Fibroblast of lung (primary cell): ENCODE results near the gene PITX3.

ENCODE experiments used
- EZH2 ChIP-seq: IDR thresholded peaks from 2 replicates; pipeline ENCODE4 v1.5.1; 2012; ENCODE audit warnings: low read length, control low read depth, mild to moderate bottlenecking; ENCODE audit errors: missing control alignments
- TF ChIP-seq, protein P1 (sequence below), 2 donors: IDR thresholded peaks in 1 of 2; conservative IDR thresholded peaks in 1 of 2; 1 replicate in 1 of 2; 2 replicates in 1 of 2; pipeline ENCODE4 v1.5.1; 2011 to 2012; ENCODE audit warnings: low read length in 2 of 2, control low read depth in 1 of 2, inconsistent platforms in 1 of 2, low read depth in 1 of 2, mild to moderate bottlenecking in 1 of 2

DNA sequence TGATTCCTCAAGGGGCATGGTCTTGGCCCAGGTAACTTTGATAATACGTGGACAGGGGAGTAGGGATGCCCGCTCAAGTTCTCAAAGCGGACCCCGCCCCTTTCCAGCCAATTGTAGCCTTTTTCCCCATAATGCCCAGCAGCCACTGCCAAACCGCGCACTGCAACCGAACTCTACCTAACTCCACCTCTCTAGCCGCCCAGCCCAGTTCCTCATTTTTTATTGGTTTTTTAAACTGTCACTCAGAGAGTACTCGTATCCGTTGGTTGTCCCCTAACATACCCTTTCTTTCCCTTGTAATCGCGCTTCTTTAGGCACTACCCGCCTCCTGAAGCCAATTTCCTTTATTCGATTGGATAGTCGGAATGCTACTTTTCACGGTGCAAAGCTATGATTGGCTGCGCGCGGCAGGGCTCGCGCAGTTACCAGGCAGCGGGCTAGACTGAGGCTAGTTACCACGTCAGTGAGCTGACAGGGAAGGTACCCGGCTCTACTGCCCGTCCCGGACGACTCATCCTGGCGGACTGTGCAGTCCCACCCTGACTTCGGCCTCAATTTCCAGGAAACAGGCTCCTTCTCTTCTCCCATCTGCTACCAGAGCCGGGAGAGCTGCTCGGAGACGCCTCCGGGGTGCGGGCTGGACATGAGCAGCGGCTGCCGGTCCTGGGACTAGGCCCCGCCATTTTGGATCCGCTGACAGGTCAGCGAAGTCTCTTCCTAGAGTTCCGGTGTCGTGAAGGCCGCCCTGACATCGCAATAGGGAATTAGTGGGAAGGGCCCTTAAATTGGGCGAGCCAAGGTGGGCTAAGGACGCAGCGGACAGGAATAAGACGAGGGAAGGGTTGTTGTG, 4.0 kb upstream of the PITX3 start, which contains the start of gene GBF1:
- TF ChIP-seq, protein P1, sequence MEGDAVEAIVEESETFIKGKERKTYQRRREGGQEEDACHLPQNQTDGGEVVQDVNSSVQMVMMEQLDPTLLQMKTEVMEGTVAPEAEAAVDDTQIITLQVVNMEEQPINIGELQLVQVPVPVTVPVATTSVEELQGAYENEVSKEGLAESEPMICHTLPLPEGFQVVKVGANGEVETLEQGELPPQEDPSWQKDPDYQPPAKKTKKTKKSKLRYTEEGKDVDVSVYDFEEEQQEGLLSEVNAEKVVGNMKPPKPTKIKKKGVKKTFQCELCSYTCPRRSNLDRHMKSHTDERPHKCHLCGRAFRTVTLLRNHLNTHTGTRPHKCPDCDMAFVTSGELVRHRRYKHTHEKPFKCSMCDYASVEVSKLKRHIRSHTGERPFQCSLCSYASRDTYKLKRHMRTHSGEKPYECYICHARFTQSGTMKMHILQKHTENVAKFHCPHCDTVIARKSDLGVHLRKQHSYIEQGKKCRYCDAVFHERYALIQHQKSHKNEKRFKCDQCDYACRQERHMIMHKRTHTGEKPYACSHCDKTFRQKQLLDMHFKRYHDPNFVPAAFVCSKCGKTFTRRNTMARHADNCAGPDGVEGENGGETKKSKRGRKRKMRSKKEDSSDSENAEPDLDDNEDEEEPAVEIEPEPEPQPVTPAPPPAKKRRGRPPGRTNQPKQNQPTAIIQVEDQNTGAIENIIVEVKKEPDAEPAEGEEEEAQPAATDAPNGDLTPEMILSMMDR (conservative IDR thresholded peaks at IDR 0.05 in 1 of 2, IDR thresholded peaks at IDR 0.05 in 1 of 2; ENCODE audit: low read depth in 1 of 2, low read length in 2 of 2), result no peak
- TF ChIP-seq EZH2, result no peak
